Fibroblast of the aortic adventitia (primary cell): Measurements from ENCODE around the gene KLHL3. TPM values are rescaled to one million over a fixed set of nuclear protein-coding genes. Genes with fewer than 3 reads are reported as not detected.

Source experiments
- DNase-seq: peaks from one replicate; pipeline ENCODE4 v3.0.0-alpha.2; 2010; ENCODE audit warnings: low read depth
- H3K4me3 ChIP-seq: 2 replicates; pipeline ENCODE4 v1.5.1; 2011; ENCODE audit warnings: low read depth, mild to moderate bottlenecking, control low read depth, low read length, moderate library complexity
- CTCF ChIP-seq: IDR thresholded peaks from 2 replicates; pipeline ENCODE4 v1.5.1; 2011; ENCODE audit warnings: mild to moderate bottlenecking, low read length, control low read depth, inconsistent platforms; ENCODE audit not compliant: insufficient read depth
- total RNA-seq: library from RNA; depleted of rRNA; stranded (reverse); fragments of >200 nt; gene quantifications from 2 replicates; pipeline ENCODE4 v1.2.3, GENCODE V29; 2012; ENCODE audit warnings: low replicate concordance

The KLHL3 gene
- total RNA-seq, 1 donor: 1.3 TPM

- H3K4me3 ChIP-seq: no peak overlapping the region
- DNase-seq: no peak
- no peak for TF ChIP-seq CTCF
Measured at GRCh38 chr5:137641148-137641547, 94.7 kb downstream of the KLHL3 start.

- H3K4me3 ChIP-seq: no peak overlapping the region
- DNase-seq: no peak
- TF ChIP-seq CTCF: no peak
Measured at GRCh38 chr5:137639645-137640044, 96.2 kb downstream of the KLHL3 start.

GRCh38 chr5:137638841-137639240 is 97.0 kb downstream of the KLHL3 start:
- DNase-seq: no peak
- H3K4me3 ChIP-seq: no peak overlapping the region
- no peak for TF ChIP-seq CTCF

- no peak overlapping the region for H3K4me3 ChIP-seq
- DNase-seq: no peak
- TF ChIP-seq CTCF: no peak
Measured at GRCh38 chr5:137636830-137637714, 98.8 kb downstream of the KLHL3 start.

- no peak overlapping the region for H3K4me3 ChIP-seq
- no peak for TF ChIP-seq CTCF
- DNase-seq: no peak
Measured at GRCh38 chr5:137636099-137636498, 99.8 kb downstream of the KLHL3 start.

- H3K4me3 ChIP-seq: no peak overlapping the region
- no peak for DNase-seq
- no peak for TF ChIP-seq CTCF
Measured at GRCh38 chr5:137635521-137635921, 100.4 kb downstream of the KLHL3 start.
